CD4-positive, alpha-beta T cell treated with Interleukin-1 beta for 1 hour (primary cell): ENCODE results near the gene APLP1.
"Not testable (repeated sequence)": the region's sequence is repeated elsewhere in the genome, so short reads cannot be mapped to it uniquely, and the experiment has no call there.

ENCODE experiments used
- DNase-seq, 2 donors: peaks; one replicate each; pipeline ENCODE4 v3.0.0-alpha.2; 2020 to 2022

APLP1 gene

DNA sequence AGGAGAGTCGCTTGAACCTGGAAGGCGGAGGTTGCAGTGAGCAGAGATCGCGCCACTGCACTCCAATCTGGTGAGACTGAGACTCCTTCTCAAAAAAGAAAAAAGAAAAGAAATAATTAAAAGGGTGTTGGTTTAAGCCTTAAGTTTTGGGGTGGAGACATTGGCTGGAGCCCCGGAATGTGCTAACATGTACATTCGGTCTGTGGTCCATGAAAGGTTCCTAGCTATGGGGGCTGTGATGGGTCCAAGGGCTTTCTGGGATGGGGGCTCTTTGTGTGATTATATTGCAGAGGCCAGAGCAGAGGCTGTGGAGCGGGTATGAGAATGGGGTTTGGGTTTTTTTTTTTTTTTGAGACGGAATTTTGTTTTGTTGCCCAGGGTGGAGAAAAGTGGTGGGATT, 17.5 kb downstream of the APLP1 start:
- peak in 1 of 2 donors; percentile 11 for DNase-seq

DNA sequence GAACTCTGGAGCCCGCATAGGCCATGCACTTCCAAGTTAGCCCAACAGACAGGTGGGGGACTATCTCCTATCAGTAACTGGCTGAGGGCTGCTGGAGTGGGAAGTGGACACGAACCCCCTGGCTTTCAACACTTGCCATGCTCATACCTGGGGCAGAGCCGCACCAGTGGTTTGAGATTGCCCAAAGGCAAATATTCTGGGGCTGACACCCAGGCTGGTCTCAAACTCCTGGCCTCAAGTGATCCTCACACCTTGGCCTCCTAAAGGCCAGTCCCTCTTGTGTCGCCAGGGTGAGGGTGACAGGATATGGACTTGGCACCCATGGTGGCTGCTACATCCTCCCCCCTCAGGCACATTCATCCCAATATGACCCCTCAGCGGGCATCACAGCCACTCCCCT, 18.8 kb downstream of the APLP1 start:
- peak in 1 of 2 donors; percentile 13 for DNase-seq

DNA sequence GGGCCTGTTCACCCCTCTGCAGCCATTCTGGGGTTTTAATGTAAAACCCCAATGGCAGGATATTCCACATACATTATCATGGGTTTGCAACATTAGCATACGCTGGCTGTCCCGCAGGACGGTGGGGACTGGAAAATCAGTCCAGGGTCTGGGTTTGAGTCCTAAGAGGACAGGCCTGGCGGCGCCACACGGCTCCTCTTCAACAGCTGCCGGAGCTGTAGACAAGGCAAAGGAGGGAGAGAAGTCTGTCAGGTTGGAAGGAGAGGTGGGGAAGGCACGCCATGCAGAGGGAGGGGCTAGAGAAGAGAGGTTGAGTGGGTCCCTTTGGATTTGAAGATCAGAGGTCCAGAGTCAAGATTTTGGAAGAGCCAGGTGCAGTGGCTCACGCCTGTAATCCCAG, 20.0 kb downstream of the APLP1 start:
- DNase-seq, result no peak

DNA sequence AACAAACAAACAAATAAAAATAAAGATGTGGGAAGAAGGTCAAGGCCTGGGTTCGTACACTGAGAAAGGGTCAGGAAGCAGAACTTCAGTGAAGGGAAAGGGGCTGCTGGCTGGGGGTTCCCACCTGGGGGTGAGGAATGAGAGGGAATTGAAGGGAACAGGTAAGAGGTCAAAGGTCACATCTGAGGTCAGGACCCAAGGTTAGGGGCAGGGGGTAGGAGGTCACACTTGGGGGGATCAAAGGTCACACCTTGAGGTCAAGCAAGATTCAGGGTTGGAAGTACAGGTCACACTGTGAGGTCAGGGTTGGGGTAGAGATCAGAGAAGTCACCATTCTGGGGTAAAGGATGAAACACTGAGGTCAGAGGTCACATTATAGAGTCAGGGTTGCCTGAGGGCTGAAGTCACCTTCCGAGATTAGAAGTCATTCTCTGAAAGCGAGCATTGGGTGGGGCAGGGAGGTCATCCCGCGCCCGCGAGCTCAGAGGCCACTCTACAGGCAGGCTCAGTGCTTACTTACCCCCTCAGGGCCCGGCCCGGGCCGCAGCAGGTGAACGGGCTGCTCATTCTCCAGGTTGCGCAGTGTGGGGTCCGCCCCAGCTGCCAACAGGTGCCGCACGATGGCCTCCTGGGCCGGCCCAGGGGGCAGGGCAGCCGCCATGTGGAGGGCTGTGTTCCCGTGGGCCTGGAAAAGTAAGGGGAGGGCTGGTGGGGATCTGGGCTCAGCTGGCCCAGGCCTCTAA, 21.2 kb downstream of the APLP1 start:
- no peak for DNase-seq

DNA sequence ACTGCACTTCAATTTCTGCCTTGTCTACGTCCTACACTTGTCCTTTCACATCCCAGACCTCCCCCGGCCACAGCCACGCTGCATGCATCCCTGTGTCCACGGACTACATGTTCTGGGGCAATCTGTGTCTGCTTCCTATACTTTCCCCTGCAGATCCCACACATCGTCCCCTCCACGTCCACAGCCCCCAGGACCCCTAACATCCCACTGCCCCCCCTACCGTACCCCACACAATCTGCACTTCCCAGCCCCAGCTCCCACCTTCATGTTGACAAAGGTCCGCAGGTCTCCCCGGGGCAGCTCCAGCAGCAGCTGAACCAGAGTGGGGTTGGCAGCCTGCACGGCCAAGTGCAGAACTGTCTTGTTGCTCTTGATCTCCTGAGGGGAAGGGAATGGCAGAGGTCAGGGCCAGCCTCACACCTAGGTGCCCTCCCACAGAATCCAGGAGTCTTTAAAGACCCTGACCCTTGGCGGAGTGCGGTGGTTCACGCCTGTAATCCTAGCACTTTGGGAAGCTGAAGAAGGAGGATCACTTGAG, 21.8 kb downstream of the APLP1 start:
- DNase-seq, result no peak

DNA sequence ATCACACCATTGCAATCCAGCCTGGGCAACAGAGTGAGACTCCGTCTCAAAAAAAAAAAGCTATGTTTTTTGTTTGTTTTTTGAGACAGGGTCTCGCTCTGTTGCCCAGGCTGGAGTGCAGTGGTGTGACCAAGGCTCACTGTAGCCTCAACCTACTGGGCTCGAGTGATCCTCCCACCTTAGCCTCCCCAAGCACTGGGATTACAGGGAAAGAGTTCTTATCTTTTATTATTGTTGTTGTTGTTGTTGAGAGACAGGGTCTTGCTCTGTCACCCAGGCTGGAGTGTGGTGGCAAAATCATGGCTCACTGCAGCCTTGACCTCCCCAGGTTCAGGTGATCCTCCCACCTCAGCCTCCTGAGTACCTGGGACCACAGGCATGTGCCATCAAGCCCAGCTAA, 23.4 kb downstream of the APLP1 start:
- DNase-seq, result not testable (repeated sequence)

DNA sequence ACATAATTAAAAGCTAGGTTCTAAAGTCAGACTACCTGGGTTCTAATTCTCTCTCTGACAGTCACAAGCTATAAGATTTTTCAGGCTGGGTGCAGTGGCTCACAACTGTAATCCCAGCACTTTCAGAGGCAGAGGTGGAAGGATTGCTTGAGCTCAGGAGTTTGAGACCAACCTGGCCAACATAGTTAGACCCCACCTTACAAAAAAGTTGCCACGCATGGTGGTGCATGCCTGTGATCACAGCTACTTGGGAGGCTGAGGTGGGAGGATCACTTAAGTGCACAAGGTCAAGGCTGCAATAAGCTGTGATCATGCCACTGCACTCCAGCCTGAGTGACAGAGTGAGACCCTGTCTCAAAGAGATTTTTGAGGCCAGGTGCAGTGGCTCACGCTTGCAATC, 26.0 kb downstream of the APLP1 start:
- peak in 1 of 2 donors; percentile 14 for DNase-seq

DNA sequence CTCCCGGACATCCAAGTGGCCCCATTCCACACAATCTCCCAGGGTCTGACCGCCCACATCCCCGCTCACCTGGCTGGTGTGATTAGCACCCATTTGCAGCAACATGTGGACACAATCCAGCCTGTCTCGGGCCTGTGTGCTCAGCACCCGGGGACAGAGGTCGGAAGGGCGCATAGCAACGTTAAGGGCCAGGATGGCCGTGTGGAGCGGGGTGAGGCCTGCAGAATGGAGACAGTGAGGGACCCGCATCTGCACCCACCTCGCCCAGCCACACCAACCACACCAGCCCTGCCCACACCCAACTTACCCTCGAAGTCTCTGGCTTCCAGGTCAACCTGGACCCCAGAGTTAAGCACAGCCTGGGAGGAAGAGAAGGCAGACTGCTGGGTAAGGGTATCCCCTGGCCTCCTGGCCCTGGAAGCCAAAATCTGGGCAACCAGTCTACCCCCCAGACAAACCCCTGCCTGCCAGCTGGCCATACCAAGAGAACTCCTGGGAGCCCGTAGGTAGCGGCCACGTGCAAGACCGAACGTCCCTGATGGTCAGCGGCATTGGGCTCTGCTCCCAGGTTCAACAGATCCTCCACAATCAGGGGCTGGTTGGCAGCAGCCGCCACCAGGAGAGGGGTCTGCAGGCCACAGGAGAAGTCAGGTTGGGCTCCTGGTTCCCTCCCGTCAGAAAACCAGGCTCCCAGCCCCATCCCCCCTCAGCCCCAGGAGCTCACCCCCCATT, 27.7 kb downstream of the APLP1 start:
- DNase-seq, result peak in 1 of 2 donors; percentile 7

DNA sequence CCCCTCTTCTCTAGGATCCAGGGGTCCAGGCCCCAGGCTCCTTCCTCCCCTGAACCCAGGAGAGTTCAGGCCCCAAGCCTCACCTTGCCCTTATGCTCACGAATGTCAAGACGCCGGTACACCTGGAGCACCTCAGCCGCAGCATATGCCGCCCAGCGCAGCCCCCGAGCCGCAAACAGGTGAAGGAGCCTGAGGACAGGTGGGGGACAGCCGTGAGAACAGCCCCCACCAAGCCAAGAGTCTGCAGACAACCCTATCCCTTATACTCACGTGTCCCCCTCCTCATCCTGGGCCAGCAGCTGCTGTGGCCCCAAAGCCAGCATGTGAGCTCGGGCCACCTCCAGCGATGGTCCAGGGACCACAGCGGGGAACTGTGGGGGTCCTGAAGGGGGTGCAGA, 28.3 kb downstream of the APLP1 start:
- DNase-seq, result no peak

DNA sequence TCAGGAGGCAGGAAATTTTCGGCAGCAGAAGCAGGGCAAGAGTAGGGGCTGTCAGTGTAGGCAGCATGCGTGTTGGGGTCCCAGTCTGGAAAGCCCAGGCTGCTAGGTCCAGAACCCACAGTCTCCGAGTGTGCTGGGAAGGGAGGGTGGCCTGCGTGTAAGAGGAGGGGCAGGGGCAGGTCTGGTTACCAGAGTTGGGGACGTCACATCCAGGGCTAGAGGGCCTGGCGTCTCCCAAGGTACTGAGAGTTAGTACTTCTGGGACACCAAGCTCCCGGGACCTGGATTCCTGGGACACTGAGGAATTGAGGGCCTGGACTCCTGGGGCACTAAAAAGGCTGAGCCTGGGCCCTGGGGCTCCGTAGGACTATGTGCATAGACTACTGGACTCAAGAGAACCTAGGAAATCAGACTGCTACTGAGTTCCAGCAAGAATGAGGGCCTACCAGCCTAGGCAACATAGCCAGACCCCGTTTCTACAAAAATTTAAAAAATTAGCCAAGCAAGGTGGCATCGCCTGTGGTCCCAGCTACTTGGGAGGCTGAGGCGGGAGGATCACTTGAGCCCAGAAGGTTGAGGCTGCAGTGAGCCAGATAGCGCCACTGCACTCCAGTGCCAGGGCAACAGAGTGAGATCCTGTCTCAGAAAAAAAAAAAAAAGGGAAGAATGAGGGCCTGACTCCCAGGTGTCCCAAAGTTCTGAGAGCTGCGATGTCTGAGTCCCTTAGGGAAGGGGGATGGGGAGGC, 29.5 kb downstream of the APLP1 start:
- peak in 1 of 2 donors; percentile 3 for DNase-seq

DNA sequence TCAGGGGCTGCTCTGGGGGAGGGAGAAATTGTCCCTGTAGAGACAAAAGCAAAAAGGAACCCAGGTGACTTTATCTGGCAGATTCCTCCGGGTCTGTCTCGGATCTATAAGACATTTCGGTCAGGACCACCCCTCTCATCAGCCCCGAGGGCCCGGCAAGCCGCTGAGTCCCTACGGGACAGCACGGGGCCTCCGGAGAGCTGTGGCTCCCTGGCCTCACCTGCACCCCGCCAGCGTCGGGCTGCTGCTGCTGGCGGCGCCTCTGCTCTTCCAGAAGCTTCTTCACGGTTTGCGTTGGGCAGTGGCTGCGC, 30.1 kb downstream of the APLP1 start:
- no peak for DNase-seq

DNA sequence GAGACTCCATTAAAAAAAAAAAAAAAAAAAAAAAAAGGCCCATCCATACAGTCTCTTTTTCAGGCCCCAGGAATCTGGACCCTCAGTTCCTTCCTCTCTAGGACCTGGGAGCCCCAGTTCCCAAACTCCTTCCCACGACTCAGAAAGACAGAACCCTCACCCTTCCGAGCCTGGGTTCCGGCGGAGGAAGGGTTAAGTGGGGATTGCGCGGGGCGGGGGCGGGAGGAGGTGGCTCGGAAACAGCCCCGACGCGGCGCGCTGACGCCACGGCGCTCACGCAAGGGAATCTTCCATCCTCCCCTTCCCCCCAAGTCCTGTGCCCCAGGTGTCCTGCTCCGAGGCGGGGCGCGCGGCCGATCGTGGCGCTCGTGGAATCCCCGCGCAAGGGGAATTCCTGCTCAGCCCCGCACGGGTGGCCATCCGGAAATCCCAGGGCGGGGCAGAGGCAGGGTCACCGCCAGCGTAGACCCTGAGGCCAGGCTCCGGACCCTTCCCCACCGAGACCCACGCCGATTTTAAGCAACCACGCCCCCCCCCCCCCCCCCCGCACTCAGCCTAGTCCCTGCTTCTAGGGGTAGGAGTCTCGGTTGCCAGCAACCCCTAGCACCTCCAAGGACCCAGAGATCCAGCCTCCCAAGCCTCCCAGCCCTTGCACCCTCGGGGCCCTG, 31.3 kb downstream of the APLP1 start:
- DNase-seq, result peak; percentile 90 to 92

DNA sequence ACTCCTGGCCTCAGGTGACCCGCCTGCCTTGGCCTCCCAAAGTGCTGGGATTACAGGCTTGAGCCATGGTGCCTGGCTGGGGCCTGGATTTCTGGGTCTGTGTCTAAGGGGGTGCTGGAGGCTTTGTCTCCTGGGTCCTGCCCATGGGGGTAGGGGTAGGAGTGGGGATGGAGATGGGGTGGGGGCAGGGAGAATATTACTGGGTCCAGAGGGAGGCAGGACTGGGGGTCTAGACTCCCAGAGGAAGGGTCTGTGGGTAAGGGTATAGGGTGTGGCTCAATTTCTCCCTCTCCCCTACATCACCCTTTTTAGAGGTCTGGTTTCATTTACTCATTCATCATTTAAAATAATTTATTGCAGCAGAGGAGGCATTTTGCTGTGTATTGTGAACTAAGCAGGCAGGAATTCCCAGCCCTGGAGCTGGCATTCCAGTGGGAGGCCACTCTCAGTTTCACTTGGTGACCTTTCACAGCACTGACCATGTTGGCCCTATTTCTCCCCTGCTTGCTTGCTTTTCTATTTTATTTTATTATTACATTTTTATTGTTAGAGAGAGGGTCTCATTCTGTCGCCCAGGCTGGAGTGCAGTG, 32.8 kb downstream of the APLP1 start:
- DNase-seq, result no peak

DNA sequence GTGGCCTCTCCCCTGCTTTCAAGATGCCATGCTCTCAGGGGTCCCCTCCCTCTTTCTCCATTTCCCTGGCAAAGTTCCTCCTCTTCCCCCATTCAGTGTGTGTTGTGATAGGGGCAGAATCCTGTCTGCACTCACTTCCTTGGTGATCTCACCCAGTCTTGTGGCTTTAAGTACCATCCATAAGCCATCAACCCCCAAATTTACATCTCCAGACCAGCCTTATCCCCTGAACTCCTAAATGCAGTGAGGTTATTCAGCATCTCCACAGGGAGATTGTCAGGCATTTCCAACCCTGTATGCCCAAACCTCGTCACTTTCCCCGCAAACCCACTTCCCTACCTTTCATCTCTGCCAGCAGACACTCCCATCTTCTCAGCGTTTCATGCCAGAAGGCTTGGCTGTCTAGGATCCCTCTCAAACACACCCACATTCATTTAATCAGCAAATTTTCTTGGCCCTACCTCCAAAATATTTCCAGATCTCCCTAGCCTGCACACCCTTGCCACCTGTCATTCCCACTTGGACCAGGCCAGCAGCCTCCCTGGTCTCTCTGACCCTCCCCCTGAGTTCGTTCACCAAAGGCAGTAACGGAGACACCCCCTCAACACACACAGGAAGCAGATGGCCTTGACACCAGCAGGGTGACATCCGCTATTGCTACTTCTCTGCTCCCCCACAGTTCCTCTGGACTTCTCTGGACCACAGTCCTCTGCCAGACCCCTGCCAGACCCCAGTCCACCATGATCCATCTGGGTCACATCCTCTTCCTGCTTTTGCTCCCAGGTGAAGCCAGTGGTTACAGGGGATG, 33.7 kb downstream of the APLP1 start, which contains the start of gene HCST:
HCST (plus strand) TSS at position 676 of the 808 bp plus-strand sequence; CDS start at position 741, 65 bp downstream.
- peak; percentile 68 to 69 for DNase-seq

DNA sequence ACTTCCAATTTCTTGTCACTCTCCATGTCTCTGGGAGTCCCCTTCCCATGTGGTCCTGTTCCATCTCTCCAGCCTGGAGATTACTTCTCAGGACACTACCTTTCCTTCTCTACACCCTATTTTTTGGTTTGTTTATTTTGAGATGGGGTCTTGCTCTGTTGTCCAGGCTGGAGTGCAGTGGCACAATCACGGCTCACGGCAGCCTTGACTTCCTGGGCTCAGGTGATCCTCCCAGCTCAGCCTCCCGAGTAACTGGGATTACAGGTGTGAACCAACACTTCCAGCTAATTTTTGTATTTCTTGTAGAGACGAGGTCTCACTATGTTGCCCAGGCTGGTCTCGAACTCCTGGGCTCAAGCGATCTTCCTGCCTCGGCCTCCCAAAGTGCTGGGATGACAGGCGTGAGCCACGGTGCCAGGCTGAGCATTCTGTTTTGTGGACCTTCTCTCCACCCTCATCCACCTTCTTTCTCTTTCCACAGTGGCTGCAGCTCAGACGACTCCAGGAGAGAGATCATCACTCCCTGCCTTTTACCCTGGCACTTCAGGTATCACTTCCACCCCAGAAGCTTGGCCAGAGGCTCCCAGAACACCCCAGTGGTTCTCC, 34.6 kb downstream of the APLP1 start:
- DNase-seq, result no peak

DNA sequence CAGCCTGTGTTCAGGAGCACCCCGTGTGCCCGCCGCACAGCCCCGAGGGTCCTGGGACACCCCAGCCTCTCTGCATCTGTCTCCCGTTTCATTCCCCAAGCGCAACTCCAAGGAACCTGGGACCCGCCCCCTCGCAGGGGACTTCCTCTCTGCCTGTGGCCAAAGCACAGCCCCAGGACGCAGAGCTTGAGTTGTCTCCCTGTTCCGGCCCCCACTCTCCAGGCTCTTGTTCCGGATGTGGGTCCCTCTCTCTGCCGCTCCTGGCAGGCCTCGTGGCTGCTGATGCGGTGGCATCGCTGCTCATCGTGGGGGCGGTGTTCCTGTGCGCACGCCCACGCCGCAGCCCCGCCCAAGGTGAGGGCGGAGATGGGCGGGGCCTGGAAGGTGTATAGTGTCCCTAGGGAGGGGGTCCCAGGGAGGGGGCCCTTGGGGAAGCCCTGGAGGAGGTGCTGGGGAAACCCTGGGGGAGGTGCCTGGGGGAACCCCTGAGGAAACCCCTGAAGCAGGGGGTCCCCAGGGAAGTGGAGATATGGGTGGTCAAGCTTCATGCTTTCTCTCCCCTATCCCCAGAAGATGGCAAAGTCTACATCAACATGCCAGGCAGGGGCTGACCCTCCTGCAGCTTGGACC, 35.3 kb downstream of the APLP1 start:
- peak; percentile 93 to 96 for DNase-seq

DNA sequence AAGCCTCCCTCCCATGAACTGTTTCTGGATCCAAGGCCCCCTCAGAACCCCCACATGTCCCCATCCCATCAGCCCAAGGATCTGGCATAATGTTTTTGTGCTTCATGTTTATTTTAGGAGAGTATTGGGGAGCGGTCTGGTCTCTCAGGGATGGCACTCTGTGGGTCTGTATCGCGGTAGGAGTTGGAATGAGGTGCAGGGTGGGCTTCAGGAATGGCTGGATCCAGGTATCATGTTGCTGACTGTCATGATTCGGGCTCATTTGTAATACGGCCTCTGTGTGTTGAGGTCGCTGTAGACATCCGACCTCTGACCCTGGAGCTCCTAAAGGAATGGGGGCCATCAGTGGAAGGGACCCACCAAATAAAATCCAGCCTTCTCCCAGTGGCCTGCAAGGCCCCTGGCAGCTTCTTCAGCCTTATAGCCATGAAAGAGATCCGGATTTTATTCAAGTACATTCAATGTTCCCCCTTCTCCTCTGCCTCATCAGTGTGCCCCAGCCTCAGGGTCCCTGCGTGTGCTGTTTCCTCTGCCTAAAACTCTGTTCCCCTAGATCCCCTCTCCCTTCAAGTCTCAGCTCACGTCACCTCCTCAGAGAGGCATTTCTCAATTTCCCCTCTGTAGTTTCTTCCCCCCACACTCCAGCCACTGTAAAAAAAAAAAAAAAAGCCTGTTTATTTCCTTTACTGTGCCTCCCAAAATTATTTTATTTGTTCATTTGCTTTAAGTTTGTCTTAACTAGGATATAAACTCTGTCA, 36.1 kb downstream of the APLP1 start:
- DNase-seq, result peak in 1 of 2 donors; percentile 35

DNA sequence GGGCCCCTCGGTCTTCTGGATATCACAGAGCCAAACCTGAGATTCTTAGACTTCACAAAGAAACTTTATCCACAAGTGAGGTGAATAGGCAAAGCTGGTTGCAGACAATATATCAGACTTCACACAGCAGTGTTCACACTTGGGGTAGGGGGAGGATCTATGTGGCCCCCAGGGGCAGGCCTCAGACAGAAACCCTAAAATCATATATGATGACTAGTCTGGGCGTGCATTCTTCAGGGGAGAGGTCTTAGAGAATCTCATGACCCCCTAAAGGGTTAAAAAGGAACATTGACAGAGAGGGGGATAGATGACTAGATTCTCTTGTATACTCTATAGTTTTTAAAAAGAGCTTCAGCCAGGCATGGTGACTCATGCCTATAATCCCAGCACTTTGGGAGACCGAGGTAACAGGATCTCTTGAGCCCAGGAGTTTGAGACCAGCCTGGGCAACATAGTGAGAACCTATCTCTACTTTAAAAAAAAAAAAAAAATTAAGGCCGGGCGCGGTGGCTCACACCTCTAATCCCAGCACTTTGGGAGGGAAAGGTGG, 36.9 kb downstream of the APLP1 start:
- peak in 1 of 2 donors; percentile 6 for DNase-seq

DNA sequence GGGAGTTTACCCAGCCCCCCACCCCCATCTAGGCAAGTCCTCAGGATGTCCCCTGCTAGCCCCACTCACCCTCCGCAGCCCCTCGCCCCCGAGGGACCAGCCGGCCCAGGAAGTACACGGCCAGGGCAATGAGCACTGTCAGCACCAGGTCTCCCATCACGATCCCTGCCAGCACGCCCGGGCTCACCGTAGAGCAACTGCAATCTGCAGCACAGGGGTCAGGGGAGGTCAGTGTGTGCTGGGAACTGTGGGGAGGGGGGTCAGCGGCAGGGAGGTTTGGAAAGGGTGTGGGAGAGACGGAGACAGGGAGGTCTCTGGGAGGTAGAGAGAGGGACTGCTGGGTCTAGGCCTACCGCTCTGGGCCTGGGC, 39.0 kb downstream of the APLP1 start:
- no peak for DNase-seq
